ENCODE data around the gene FASN. TPM values are rescaled to one million over a fixed set of nuclear protein-coding genes. Genes with fewer than 3 reads are reported as not detected.

The FASN gene
- total and polyA plus RNA-seq, 2 of the 4 experiments (the other 2 are of a cell fraction), result 12.4 to 56.0 TPM

GRCh38 chr17:82089723-82090548, 8.1 kb downstream of the FASN start:
- H4K91ac ChIP-seq (ENCODE audit: insufficient read depth, low read depth, low read length), result no peak overlapping the region
- no peak overlapping the region for H2BK15ac ChIP-seq (ENCODE audit: low read depth, low read length)
- no peak overlapping the region for H2BK120ac ChIP-seq (ENCODE audit: low read depth, low read length)
- H3K4me3 ChIP-seq (ENCODE audit: insufficient read depth, low read depth, low read length), result no peak overlapping the region
- intact Hi-C loops (cut with micrococcal nuclease) (no loop called here), dilution Hi-C loops (cut with HindIII; ENCODE audit: low sequenced_read_pairs, unreplicated experiment) (no loop called here), in situ Hi-C loops (cut with MboI; ENCODE audit: low sequenced_read_pairs) (no loop called here)
- no peaks in the 10 kb centered on the region for H3K9me3 ChIP-seq (ENCODE audit: control insufficient read depth, insufficient read depth, low read length)
- no peaks in the 10 kb centered on the region for H3K4me1 ChIP-seq (ENCODE audit: control insufficient read depth, insufficient read depth, low read length)
- ChIA-PET POLR2A (ENCODE audit: unreplicated experiment) (no interaction called here), CTCF (no interaction called here)
- H3K27ac ChIP-seq (ENCODE audit: insufficient read depth, low read length), result no peak overlapping the region
- no peak overlapping the region for H3K18ac ChIP-seq (ENCODE audit: low read depth, low read length)
- no peak overlapping the region for H2AFZ ChIP-seq (replicated peaks; ENCODE audit: low read length, poor library complexity)
- no peak overlapping the region for H4K5ac ChIP-seq (ENCODE audit: low read depth, low read length)
- no peak overlapping the region for H2AK5ac ChIP-seq (ENCODE audit: low read depth, low read length)
- no peak overlapping the region for H3K56ac ChIP-seq (ENCODE audit: extremely low read depth, insufficient read depth, low read length)
- DNase-seq (no peak), ATAC-seq (ENCODE audit: low read depth) (no peak)
- H4K20me1 ChIP-seq (ENCODE audit: insufficient read depth, low read length), result peaks cover 6% of the 10 kb centered on the region
- no peak overlapping the region for H2BK5ac ChIP-seq (ENCODE audit: low read depth, low read length, poor library complexity, severe bottlenecking)
- no peaks in the 10 kb centered on the region for H3K27me3 ChIP-seq (ENCODE audit: control insufficient read depth, insufficient read depth, low read length)
- no peak overlapping the region for H2AK9ac ChIP-seq (replicated peaks; ENCODE audit: low read depth, low read length, poor library complexity)
- H2BK20ac ChIP-seq (ENCODE audit: low read depth, low read length), result no peak overlapping the region
- H3K9ac ChIP-seq (ENCODE audit: low read depth, low read length), result no peak overlapping the region
- H3K79me1 ChIP-seq (ENCODE audit: low read depth in 1 of 2, low read length in 2 of 2), result peaks cover 0 to 13% of the 10 kb centered on the region in 2 experiments; a peak in 2 of 4 replicates
- peaks cover 90% of the 10 kb centered on the region for H3K36me3 ChIP-seq (ENCODE audit: control insufficient read depth, insufficient read depth, low read length)
- no peaks in the 10 kb centered on the region for H3K9me1 ChIP-seq (ENCODE audit: insufficient read depth, low read length)
- BruUV-seq (replicated peaks), result no TSS peak
- WGBS, 2 experiments (ENCODE audit: extremely low coverage in 2 of 2, insufficient read length in 1 of 2), result 91% methylated on average over 19 of the region's 29 CpGs; no CpG with 5 or more reads in 1 of the 2 experiments
- H4K8ac ChIP-seq (ENCODE audit: low read depth in 2 of 2, low read length in 2 of 2), result no peak overlapping the region
- no peak overlapping the region for H3K4ac ChIP-seq (ENCODE audit: low read depth, low read length)
- H3K4me2 ChIP-seq (ENCODE audit: low read depth, low read length), result no peak overlapping the region
- H3K14ac ChIP-seq (replicated peaks; ENCODE audit: low read depth, low read length), result no peak overlapping the region
- no peak overlapping the region for H3K23ac ChIP-seq (ENCODE audit: low read depth, low read length)
- no peak for TF ChIP-seq MAFK (IDR thresholded peaks at IDR 0.05; ENCODE audit: low read depth, low read length)
- TF ChIP-seq CEBPB (IDR thresholded peaks at IDR 0.05; ENCODE audit: low read depth, low read length), result no peak
- no peak for TF ChIP-seq RFX5 (IDR thresholded peaks at IDR 0.05; ENCODE audit: low read depth, low read length)
- TF ChIP-seq MXI1 (IDR thresholded peaks at IDR 0.05; ENCODE audit: borderline replicate concordance, low read depth, low read length), result no peak
- no peak for TF ChIP-seq BHLHE40 (IDR thresholded peaks at IDR 0.05; ENCODE audit: low read depth, low read length)
- no peak for TF ChIP-seq FOS (IDR thresholded peaks at IDR 0.05; ENCODE audit: low read depth, low read length)
- TF ChIP-seq POLR2A (IDR thresholded peaks at IDR 0.05; ENCODE audit: low read depth, low read length), result no peak
- TF ChIP-seq USF2 (IDR thresholded peaks at IDR 0.05; ENCODE audit: low read depth, low read length), result no peak
- no peak for TF ChIP-seq CTCF (conservative IDR thresholded peaks at IDR 0.05; ENCODE audit: low read depth, low read length)
- TF ChIP-seq RAD21 (IDR thresholded peaks at IDR 0.05; ENCODE audit: low read length), result no peak
- no peak for TF ChIP-seq RCOR1 (IDR thresholded peaks at IDR 0.05; ENCODE audit: insufficient replicate concordance, low read length)
- no peak for TF ChIP-seq CHD1 (IDR thresholded peaks at IDR 0.05; ENCODE audit: low read depth, low read length)
- TF ChIP-seq MAZ (IDR thresholded peaks at IDR 0.05; ENCODE audit: borderline replicate concordance, low read depth, low read length), result no peak
- TF ChIP-seq ELK1 (IDR thresholded peaks at IDR 0.05; ENCODE audit: borderline replicate concordance, low read depth, low read length), result no peak
- TF ChIP-seq SMC3 (IDR thresholded peaks at IDR 0.05; ENCODE audit: low read depth, low read length), result no peak
